Kidney glomerular epithelial cell (primary cell): ENCODE results near the gene STIM2.

Experiments
- DNase-seq: peaks from one replicate; lab custom pipeline; 2025; lab: John Stamatoyannopoulos, UW

STIM2 gene

DNA sequence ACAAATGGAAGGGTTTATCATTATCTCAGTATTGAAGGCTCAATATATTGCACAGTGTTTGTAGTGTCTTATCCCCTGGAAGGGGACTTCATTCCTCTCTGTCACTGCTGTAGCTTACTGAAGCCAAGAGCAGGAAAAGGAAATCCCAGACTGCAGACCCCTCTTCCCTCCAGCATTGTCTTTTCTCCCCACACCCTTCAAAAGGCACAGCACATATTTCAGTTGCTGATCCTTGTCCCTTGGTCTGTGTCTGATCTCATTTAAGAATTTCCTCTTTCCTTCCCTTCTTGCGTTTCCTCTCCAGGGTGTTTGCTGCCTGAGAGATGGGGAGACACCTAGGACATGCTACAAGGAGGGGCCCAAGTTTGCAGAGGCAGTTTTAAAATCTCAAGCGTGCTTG lies 40.1 kb downstream of the STIM2 start:
- no peak for DNase-seq

DNA sequence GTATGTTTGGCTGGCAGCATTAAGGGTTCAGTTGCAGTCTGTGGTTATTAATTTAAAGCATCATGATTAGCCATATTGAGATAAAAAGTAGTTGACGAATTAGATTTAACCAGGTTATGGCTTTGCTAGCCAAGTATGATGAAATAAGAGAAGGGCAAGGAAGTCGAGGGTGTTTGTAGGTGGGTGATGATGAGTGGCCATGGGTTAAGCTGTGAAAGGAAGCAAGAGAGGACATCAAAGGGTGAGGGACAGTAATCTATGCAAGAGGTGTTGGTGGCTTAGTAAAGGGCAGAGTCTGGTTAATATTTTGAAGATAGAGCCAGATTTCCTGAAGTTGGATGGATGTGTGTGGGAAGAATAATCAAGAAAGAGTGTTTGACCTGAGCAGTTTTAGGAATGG lies 44.5 kb downstream of the STIM2 start:
- DNase-seq = no peak

DNA sequence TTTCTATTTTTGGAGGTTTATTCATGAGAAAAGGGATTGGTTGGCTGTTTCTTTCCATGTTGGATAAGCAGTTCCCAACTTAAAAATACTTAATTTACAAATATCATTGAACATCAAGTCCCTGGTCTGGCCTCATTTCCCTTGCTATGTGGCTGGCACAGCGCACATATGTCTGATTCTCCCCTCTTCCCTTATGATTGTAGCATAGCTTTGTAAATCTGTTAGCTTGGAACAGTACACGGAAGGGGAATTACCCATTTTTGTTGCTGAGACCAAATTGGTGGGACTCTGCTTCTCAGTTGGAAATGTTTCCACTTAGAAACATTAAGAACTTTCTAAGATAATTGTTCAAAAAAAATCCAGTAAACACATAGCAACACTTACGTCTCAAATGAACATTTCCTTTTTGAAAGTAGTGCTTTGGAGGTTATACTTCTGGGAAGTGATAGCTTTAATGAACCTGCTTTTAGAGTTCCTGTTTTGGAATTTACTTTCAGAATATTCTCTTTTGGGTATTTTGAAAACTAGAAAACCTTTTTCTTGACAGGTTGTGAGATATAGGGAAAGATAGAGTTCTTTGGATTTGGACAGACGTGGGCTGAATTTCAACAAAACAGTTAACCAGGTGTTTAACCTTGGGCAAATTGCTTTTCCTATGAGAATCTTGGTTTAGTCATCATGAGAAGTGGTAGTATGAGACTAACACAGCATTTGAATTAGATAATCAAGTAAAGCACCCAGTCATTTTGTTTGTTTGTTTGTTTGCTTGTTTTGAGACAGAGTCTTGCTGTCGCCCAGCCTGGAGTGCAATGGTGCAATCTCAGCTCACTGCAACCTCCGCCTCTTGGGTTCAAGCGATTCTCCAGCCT lies 47.3 kb downstream of the STIM2 start:
- no peak for DNase-seq

DNA sequence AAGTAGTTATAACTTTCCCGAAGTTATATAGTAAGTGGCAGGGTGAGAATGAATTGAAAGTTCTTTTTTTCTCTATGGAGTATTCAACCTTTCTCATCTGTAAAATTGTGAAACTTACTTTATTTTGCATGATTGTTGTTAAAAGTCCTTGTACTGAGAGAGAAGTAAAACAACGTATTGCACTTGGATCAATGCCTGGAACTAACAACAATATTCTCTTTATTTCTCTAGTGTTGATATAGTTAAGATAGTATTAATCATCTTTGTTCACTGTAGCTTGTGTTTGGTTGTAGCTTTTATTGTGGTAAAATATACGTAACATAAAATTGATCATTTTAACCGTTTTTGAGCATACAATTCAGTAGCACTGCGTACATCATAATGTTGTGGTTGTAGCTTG lies 48.7 kb downstream of the STIM2 start:
- no peak for DNase-seq

DNA sequence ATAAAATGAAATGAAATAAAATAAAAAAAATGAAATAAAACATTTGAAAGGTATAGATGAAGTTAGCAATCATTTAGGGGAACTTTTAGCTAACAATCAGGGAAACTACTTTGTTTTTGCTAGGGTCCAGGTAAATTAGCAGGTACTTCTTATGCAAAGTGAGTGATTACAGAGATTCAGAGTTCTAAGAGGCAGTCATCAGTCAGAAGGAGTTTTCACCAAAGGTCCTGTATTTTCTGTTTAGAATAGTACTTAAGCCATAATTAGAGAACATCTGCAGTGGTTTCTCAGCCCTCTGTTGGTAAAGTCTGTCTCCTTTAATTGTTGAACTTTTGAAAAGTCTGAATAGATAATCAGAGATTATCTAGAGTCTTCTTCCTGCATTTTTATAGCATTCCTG lies 50.6 kb downstream of the STIM2 start:
- DNase-seq = no peak

DNA sequence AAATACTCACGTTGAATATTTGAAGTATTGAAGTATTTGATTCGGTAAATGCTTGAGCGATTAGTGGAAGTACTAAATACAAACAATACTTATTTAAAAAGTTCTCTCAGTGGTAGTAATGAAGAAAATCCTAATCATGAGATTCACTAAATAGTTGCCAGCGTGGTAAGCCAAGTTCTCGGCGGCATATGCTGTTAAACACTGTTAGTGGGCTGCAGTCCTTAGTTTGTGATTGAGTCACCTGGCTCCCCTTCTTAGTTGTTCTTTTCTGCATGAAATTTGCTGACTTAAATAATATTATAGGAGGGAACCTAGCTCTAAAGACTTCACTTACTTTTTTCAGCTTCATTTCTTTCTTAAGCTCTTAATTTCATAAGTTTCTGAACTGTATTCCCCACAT lies 51.4 kb downstream of the STIM2 start:
- no peak for DNase-seq

DNA sequence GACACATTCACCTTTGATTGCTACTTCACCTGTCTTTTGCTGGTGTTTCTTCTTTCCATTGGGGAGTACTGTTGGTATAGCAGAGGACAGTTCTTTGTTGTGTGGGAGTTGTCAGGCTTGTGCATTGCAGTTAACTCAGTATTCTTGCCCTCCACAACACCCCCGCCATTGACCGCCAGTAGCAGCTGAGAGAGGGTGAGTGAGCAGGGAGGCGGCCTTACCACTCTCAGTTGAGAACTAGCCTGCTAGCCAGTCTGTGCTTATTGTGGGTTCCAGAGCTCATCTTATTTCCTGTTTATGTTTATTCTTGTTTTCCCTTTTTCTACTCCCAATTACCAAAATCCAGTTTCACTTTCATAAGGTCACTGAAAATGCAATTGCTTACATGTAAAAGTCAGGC lies 52.2 kb downstream of the STIM2 start:
- no peak for DNase-seq

DNA sequence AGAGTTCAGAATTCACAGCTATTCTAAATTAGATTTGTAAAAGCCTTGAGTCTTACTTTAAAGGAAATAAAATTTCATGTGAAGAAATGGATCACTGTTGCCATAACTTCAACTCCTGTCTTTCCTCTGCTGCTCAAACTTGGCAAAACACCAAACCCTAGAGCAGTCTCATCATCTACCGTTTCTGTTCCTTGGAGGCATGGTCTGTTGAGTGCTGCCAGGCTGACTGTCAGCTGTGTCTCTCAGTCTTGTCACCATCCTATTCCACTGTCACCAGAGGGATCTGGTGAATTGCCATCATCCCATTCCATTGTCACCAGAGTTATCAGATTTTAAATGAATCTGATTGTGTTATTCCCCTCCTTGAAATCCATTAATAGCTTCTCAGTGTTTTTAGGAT lies 55.6 kb downstream of the STIM2 start:
- DNase-seq = no peak

DNA sequence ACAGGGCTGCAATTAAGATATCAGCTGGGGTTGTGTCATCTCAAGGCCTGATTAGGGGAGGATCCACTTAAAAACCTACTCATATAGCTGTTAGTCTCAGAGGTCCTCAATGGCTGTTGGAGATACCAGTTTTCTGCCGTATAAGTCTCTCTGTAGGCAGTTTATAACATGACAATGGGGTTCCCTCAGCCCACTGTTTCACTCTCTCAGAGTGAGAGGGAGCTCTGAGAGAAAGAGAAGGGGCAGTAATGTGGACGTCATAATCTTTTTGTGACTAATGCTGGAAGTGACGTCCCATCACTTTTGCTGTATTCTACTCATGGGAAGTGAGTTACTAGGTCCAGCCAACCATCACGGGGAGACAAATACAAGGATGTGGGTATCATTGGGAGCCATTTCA lies 70.3 kb downstream of the STIM2 start:
- no peak for DNase-seq

DNA sequence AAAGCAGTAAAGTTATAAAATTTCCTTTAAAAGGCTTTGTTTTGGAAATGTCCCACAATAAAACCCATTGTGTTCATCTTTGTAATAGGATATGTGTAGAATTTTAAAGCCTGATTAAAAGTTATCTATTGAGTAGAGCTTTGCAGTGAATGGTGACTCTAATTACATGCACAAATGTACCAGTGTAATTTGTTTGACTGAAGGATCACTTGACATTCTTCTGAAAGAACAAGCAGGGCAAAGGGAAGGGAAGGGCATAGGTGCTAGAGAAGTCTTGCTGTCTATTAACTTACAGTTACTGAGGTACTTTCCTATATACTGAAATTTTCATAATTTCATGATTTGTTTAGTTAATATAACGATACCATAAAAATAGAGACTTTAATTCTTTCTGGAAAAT lies 70.8 kb downstream of the STIM2 start:
- DNase-seq = no peak

DNA sequence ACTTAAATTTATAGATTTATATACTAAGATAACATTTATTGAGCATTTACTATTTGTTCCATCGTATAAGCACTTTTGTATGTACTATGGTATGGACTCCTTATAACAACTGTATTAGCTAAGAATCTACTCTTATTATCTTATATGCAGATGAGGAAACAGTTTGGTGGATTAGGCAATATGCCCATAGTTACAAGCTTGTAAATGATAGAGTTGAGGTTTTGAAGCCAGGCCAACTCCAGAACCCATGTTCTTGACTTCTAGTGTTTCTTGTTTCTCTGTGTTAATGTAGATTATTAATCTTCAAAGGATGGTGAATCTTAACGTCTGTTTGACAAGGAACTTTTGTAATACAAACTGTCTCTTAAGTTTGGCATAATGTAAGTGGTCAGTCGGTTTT lies 71.3 kb downstream of the STIM2 start:
- no peak for DNase-seq

DNA sequence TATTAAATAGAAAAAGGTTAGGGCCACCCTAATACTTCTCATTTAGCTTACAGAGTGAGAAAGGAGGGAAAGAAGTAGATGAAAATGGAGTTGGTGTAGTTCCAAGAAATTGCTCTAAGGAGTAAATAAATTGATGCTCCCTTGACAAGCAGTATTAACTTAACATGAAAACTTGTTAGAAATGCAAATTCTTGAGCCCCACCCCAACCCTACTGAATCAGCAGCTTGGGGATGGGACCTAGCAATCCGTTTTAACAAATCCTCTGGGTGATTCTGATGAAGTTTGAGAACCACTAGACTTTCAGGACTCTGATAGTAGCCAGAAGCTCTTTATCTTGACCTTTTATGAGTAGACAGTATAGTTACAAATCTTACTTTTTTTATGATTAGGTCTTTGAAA lies 74.8 kb downstream of the STIM2 start:
- DNase-seq = no peak

DNA sequence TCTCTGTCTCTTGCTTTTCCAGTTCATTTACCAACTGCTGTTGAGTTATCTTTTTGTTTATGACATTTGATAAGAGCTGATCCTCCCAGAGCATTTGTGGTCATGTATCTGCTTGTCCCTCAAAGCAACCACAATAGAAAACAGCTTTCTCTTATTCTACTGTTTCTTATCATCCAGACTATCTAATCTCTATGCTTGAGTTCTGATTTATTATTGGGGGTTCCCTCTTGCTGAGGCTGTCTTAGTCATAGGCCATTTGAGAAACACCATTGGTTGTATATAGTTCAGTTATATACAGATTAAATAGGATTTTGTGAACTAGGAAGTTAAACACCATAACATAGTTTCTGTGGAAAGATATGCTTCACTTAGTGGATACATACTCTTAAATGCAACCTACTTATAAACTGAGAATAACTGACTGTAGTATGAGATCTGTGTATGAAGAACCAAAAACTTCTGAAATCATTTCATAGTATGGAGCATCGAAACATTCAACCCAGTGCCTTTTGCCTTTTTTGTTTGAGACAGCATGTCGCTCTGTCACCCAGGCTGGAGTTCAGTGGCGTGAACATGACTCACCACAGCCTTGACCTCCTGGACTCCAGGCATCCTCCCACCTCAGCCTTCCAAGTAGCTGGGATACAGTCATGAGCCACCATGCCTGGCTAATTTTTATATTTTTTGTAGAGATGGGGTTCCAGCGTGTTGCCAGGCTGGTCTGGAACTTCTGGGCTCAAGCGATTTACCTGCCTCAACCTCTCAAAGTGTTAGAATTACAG lies 75.8 kb downstream of the STIM2 start:
- DNase-seq = peak; percentile 10

DNA sequence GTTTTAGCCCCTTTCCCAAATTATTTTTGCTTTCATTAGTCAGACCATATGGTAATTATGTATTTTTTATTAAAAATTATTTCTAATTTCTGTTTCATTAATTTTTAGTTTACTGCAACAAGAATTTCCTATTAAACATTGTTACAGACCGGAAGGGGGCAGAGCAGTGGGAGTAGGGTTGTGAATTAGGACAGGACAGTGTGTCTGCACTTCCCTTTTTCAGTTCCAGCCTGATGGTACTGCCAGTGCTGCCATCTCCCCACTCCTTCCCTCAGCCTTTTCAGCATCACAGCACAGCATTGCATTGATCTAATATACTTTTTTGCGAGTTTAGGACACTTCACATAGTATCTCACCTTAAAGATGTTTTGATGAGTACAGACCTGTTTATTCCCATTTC lies 76.5 kb downstream of the STIM2 start:
- DNase-seq = no peak

DNA sequence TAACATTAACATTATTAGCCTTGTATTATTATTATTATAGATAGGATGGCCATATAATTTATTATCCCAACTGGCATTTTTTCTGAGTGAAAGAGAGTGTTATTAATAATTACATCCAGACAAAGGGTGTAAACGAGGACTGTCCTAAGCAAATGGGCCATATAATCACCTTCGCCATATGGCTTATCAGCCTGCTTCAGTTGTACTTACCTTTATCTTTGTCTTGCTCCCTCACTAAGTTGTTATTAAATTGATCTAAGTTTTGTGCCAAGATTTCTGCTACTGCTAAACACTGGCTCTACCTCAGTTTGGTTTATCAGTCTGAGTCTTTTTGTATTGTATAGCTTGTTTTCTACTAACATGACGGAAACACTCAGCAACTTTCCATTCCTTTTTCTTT lies 76.9 kb downstream of the STIM2 start:
- DNase-seq = no peak

DNA sequence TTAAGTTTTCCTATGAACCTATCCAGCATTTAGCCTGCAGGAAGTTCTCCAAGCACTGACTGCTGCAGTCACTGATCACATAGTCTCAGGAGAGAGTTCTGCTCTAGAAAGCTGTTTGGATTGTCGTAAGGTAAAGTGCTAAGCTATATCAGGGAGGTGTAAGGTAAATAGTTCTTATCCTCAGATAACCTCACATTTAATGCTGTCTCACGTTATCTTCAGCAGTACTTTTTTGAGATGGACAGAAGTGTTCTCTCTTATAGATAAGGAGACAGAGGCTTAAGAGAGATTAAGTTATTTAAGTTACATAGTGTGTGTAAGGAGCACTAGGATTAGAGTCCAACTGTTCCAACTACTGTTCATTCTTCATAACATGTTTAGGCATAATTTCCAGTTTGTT lies 77.9 kb downstream of the STIM2 start:
- DNase-seq = no peak

DNA sequence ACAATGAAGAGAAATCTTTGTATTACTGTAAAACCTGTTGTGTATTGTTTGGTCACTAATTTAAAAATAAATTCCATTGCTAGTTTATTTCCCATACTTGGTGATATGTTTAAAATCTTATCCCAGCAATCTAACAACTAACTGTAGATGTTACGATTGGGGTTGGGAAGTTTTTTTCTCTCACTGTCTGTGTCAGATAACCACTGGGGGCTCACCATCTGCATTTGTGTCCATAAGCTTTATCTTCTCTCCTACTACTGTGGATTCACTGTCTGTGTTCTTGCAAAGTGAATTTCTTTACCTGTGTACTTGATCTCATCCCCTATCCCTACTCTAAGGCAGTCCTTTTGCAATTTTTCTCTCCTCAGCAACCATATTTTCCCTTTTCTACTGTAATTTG lies 81.3 kb downstream of the STIM2 start:
- no peak for DNase-seq

DNA sequence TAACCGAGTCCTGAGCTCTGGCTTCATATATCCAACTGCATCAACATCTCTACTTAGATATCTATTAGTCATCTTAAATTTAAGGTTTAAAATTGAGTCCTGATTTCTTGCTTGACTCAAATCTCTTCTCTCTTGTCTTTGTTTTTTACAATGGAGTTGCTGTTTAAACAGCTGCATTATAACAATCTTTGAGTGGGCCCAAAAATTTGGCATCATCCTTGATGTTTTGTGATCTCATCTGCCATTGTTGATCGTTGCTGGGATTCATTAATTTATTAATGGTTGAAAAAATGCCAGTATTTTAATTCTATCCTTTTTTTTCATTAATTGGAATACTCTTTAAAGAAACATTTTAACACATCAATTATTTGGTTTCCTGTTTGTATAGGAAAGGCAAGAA lies 82.2 kb downstream of the STIM2 start:
- DNase-seq = no peak

DNA sequence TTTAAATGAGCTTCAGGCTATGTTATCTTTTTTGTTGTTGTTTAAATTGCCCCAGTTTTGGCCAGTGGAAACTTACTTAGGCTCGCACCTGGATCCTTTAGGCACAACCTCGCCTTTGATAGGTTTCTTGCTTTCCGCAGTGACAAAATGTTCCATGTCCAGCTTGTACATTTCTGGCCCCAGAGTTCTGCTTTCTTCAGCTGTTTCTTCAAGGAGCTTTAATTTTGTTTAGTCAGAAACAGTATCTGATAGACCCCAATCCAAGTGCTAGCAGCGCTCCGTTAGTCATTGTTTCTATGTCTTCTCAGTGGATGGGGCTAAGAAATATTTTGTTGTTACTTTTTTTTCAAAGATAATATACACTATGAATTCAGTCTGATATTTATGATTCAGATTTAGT lies 82.8 kb downstream of the STIM2 start:
- no peak for DNase-seq

DNA sequence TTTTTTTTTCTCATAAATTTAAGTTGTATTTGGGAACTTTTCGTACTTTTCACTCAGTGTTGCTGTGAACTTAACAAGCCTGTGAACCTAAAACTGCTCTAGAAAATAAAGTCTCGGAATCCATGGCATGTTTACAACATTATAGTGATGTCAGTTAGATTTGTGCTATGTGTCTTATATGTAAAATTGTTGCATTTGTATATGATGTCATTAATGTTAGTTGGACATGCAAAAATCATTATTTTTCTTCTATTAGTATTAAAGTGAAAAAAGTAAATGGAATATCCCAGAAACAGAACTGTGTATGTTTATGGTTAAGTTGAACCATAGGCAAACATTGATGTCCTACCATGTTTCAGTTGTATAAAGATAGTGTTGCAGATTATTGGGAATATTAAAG lies 85.2 kb downstream of the STIM2 start:
- no peak for DNase-seq

DNA sequence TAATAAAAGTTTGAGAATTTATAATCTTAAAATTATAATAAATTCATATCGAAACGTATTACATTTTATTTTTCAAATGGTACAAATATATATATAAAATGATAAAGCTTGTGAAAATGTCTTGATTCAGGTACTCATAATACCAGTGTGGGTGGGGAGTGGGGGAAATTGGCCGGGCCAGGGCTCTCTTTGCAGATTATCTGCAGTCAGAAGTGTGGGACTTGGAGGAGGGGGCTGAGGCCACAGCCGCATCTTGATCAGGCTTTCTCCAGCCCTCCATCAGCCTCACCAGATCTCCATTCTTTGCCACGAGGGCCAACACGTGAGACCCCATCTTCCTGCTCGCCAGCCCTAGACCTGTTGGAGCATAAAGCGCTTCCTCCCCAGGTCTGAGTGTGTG lies 86.7 kb downstream of the STIM2 start:
- no peak for DNase-seq

DNA sequence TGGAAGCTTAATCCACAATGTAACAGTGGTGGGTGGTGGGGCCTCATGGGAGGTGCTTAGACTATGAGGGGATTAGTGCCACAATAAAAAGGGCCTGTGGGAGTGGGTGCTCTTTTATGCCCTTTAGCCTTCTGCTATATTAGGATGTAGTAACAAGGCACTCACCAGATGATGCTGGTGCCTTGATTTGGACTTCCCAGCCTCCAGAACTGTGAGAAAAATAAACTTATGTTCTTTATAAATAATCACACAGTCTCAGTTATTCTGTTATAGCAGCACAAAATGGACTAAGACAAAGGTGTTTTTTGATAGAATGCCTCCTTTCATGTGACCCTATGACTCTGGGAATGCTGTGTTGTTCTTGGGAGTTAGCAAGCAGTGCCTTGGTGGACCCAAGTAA lies 89.8 kb downstream of the STIM2 start:
- DNase-seq = no peak

DNA sequence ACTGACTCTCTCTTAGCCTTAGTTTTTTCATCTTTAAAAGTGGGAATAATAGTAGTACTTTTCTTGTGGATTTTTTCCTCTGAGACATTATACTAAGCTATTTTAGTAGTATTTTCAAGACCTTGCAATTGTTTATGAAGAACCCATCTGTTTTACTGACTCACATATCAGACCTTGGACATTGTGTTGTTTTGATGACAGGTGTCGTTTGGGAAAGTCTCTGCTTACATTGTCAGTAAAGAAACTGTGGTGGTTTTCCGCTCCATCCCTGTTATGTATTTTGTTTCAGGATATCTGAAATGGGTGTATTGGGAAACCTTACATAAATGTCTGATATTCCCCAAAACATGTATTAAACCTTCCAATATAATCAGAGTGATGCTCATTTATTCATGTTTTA lies 92.2 kb downstream of the STIM2 start:
- no peak for DNase-seq

DNA sequence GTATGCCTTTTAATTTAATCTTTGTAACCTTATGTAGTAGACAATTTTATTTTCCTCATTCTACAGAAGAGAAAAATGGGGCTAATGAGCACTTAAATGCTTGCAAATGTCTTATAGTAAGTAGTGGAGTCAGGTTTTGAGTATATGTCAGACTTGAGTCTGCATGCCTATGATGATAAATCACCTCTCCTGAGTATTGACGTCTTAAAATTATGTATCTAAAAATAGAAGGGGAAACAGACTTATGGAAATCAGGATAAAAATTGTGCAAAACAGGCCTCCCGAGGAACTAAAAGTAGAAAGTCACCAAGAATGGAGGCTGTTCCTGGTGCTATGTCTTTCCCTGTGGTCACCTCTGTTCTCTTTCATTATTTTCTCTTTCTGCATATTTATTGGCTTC lies 92.7 kb downstream of the STIM2 start:
- no peak for DNase-seq
